ENCODE measurements around the gene TMEM63A.

GRCh38 chr1:225889743-225890142 is 7.6 kb upstream of the TMEM63A start:
- TF ChIP-seq, protein P1, sequence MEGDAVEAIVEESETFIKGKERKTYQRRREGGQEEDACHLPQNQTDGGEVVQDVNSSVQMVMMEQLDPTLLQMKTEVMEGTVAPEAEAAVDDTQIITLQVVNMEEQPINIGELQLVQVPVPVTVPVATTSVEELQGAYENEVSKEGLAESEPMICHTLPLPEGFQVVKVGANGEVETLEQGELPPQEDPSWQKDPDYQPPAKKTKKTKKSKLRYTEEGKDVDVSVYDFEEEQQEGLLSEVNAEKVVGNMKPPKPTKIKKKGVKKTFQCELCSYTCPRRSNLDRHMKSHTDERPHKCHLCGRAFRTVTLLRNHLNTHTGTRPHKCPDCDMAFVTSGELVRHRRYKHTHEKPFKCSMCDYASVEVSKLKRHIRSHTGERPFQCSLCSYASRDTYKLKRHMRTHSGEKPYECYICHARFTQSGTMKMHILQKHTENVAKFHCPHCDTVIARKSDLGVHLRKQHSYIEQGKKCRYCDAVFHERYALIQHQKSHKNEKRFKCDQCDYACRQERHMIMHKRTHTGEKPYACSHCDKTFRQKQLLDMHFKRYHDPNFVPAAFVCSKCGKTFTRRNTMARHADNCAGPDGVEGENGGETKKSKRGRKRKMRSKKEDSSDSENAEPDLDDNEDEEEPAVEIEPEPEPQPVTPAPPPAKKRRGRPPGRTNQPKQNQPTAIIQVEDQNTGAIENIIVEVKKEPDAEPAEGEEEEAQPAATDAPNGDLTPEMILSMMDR (IDR thresholded peaks at IDR 0.05): no peak
- TF ChIP-seq POLR2AphosphoS5 (IDR thresholded peaks at IDR 0.05) (no peak), POLR2A (IDR thresholded peaks at IDR 0.05) (no peak)

Data from transverse colon (tissue), 4 donors.